Glomerular endothelial cell (primary cell): ENCODE measurements around the gene CT45A8. TPM values are rescaled to one million over a fixed set of nuclear protein-coding genes. Genes with fewer than 3 reads are reported as not detected.
"Not testable (repeated sequence)": the region's sequence is repeated elsewhere in the genome, so short reads cannot be mapped to it uniquely, and the experiment has no call there.

ENCODE experiments used
- DNase-seq: peaks from one replicate; pipeline ENCODE4 v3.0.0-alpha.2; 2011; ENCODE audit warnings: low read depth, low spot score; ENCODE audit errors: extremely low read depth
- total RNA-seq: library from RNA; depleted of rRNA; stranded (reverse); fragments of >200 nt; gene quantifications from 2 replicates; pipeline ENCODE4 v1.2.3, GENCODE V29; 2015

CT45A8 gene, protein sequence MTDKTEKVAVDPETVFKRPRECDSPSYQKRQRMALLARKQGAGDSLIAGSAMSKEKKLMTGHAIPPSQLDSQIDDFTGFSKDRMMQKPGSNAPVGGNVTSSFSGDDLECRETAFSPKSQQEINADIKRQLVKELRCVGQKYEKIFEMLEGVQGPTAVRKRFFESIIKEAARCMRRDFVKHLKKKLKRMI
- not detected in 2 replicates for total RNA-seq

DNA sequence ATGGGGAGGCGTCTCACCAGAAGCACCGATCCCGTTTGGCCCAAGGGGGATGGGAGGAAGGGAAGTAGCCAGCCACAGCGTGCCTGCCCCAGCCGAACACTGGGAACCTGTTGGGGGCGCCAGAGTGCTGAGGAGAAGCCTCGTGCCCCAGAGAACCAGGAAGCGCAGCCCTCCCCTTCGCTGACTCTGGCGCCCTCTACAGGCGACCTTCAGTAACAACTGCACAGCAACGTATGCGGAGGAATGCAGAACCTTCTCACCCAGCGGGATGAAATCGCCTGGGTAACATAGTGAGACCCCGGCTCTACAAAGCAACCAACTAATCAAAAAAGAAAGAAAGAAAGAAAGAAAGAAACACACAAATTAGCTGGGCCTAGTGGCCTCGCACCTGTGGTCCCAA, at the start of gene CT45A8:
CT45A8 (minus strand) TSS at position 101 of the 400 bp plus-strand sequence. CDS start 3,755 bp downstream, outside the sequence.
- DNase-seq: not testable (repeated sequence)

DNA sequence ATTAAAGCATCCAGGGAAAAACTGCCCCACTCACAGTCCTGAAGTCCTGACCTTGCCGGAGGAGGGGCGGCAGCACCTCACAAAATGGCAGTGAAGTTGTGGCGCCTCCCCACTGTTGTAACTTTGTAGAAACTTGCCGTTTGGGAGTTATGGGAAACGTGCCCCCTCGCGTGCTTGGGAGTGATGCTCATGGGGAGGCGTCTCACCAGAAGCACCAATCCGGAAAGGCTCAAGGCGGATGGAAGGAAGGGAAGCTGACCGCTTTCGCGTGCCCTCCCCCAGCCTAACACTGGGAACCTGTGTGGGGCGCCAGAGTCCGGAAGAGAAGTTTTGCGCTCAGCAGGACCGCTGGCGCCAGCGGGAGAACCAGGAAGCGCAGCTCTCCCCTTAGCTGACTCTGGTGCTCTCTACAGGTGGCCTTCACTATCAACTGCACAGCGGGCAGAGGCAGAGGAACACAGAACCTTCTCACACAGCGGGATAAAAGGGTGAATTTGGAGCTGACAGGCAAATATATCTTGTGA, 39.0 kb upstream of the CT45A8 start, which contains the start of the genes CT45A10 and SAGE1:
CT45A10 (minus strand) TSS at position 151 of the 524 bp plus-strand sequence. CDS start 8,100 bp downstream, outside the sequence.
SAGE1 (plus strand) TSS at position 423 of the 524 bp plus-strand sequence. CDS start 2,527 bp downstream, outside the sequence.
- DNase-seq: no peak

DNA sequence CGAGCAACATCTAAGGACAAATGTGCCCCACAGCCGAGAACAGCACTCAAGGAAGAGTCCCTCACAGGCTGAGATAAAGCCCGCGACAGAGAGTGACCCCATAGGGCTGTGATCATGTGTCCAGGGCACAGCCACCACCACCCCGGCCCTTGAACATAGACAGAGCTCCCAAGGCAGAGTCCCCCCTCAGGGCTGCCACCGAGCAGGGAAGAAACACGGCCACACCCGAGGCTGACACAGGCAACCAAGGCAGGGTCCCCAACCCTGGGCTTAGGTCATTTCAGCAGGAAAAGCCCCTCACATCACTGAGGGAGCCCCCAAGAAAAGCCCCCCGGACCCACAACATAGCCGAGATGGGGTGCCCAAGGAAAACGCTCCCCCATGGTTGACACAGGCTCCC, 38.4 kb upstream of the CT45A8 start:
- DNase-seq: no peak

DNA sequence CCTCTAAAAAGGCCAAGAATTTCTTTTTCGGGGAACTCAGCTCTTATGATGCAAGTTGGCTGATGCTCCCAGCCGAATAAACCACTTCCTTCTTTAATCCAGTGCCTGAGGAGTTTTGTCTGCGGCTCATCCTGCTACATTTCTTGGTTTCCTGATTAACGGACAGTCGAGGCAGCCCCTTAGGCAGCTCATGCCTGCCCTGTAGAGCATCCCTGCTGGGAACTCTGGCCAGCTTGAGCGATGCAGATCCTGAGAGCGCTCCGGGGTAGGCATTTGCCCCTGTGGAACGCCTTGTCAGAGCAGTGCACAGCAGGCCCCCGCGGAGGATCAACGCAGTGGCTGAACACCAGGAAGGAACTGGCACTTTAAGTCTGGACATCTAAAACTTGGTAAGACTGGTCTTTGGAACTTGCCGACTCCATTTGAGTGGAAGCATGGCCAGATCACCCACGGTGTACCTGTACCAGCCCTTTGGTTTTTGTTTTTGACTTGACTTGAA, 35.8 kb upstream of the CT45A8 start:
- no peak for DNase-seq

DNA sequence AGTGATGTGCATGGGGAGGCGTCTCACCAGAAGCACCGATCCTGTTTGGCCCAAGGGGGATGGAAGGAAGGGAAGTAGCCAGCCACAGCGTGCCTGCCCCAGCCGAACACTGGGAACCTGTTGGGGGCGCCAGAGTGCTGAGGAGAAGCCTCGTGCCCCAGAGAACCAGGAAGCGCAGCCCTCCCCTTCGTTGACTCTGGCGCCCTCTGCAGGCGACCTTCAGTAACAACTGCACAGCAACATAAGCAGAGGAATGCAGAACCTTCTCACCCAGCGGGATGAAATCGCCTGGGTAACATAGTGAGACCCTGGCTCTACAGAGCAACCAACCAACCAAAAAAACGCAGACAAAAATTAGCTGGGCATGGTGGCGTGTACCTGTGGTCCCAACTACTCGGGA, 34.6 kb upstream of the CT45A8 start:
- DNase-seq: not testable (repeated sequence)

DNA sequence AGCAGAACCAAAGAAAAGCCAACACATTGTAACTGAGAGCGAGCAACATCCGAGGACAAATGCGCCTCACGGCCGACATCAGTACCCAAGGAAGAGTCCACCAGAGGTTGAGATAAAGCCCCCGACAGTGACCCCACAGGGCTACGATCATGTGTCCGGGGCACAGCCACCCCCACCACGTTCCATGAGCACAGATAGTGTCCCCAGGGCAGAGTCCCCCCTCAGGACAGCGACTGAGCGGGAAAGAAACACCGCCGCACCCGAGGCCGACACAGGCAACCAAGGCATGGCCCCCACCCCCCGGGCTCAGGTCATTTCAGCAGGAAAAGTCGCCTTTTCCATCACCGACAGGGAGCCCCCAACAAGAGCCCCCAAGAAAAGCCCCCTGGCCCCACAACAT, 33.9 kb upstream of the CT45A8 start:
- DNase-seq: not testable (repeated sequence)

DNA sequence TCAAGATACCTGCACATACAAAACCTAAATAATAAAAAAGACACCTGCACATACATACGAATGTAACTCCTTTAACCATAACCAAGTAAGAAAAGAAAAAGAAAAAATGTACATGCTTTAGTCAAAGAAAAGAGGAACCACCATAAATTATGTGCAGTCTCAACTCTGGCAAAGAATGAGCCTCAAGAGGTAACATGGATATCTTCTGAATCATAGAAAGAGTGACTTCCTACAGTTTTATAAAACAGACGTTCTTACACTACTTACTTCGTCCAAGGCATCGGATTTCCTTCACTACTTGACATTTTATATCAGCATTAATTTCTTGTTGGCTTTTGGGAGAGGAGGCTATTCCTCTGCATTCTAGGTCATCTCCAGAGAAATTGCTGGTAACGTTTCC, 28.4 kb upstream of the CT45A8 start:
- DNase-seq: not testable (repeated sequence)

DNA sequence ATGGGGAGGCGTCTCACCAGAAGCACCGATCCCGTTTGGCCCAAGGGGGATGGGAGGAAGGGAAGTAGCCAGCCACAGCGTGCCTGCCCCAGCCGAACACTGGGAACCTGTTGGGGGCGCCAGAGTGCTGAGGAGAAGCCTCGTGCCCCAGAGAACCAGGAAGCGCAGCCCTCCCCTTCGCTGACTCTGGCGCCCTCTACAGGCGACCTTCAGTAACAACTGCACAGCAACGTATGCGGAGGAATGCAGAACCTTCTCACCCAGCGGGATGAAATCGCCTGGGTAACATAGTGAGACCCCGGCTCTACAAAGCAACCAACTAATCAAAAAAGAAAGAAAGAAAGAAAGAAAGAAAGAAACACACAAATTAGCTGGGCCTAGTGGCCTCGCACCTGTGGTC, 17.4 kb upstream of the CT45A8 start, which contains the start of gene CT45A9:
CT45A9 (minus strand) TSS at position 101 of the 400 bp plus-strand sequence. CDS start 3,751 bp downstream, outside the sequence.
- DNase-seq: not testable (repeated sequence)

DNA sequence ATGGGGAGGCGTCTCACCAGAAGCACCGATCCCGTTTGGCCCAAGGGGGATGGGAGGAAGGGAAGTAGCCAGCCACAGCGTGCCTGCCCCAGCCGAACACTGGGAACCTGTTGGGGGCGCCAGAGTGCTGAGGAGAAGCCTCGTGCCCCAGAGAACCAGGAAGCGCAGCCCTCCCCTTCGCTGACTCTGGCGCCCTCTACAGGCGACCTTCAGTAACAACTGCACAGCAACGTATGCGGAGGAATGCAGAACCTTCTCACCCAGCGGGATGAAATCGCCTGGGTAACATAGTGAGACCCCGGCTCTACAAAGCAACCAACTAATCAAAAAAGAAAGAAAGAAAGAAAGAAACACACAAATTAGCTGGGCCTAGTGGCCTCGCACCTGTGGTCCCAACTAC, 17.2 kb downstream of the CT45A8 start, which contains the start of gene CT45A7:
CT45A7 (minus strand) TSS at position 101 of the 400 bp plus-strand sequence. CDS start 3,747 bp downstream, outside the sequence.
- not testable (repeated sequence) for DNase-seq

DNA sequence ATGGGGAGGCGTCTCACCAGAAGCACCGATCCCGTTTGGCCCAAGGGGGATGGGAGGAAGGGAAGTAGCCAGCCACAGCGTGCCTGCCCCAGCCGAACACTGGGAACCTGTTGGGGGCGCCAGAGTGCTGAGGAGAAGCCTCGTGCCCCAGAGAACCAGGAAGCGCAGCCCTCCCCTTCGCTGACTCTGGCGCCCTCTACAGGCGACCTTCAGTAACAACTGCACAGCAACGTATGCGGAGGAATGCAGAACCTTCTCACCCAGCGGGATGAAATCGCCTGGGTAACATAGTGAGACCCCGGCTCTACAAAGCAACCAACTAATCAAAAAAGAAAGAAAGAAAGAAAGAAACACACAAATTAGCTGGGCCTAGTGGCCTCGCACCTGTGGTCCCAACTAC, 34.4 kb downstream of the CT45A8 start, which contains the start of gene CT45A2:
CT45A2 (minus strand) TSS at position 101 of the 400 bp plus-strand sequence. CDS start 3,747 bp downstream, outside the sequence.
- DNase-seq: not testable (repeated sequence)

DNA sequence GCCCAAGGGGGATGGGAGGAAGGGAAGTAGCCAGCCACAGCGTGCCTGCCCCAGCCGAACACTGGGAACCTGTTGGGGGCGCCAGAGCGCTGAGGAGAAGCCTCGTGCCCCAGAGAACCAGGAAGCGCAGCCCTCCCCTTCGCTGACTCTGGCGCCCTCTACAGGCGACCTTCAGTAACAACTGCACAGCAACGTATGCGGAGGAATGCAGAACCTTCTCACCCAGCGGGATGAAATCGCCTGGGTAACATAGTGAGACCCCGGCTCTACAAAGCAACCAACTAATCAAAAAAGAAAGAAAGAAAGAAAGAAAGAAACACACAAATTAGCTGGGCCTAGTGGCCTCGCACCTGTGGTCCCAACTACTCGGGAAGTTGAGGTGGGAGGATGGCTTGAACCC, 51.7 kb downstream of the CT45A8 start, which contains the start of gene CT45A6:
CT45A6 (minus strand) TSS at position 101 of the 400 bp plus-strand sequence. CDS start 3,794 bp downstream, outside the sequence.
- not testable (repeated sequence) for DNase-seq

Other genes starting within 250 kb of the CT45A8 start
- not detected in 2 replicates for gene CT45A1, start 140.9 kb downstream of the CT45A8 start, total RNA-seq
- gene CT45A3, start 86.3 kb downstream of the CT45A8 start, total RNA-seq: not detected in 2 replicates
- not detected in 2 replicates for gene CT45A5, start 69.0 kb downstream of the CT45A8 start, total RNA-seq
- gene CT45A6, start 51.8 kb downstream of the CT45A8 start, total RNA-seq: not detected in 2 replicates
- gene CT45A2, start 34.5 kb downstream of the CT45A8 start, total RNA-seq: not detected in 2 replicates
- gene CT45A7, start 17.3 kb downstream of the CT45A8 start, total RNA-seq: not detected in 2 replicates
- not detected in 2 replicates for gene CT45A9, start 17.3 kb upstream of the CT45A8 start, total RNA-seq
- not detected in 2 replicates for gene CT45A10, start 38.9 kb upstream of the CT45A8 start, total RNA-seq
- not detected in 2 replicates for gene SAGE1, start 39.2 kb upstream of the CT45A8 start, total RNA-seq
- 13.4 and 14.6 TPM in 2 replicates for gene MMGT1, start 119.5 kb upstream of the CT45A8 start, total RNA-seq
- 15.2 and 17.4 TPM in 2 replicates for gene SLC9A6, start 130.9 kb upstream of the CT45A8 start, total RNA-seq